PC-9 (cell line): Measurements from ENCODE around the gene MLIP. TPM values are rescaled to one million over a fixed set of nuclear protein-coding genes. Genes with fewer than 3 reads are reported as not detected.

Source experiments
- BruUV-seq: library from RNA; stranded (reverse); fragments of 400-500 nt; replicated peaks from 2 replicates; lab custom pipeline; 2021; lab: Mats Ljungman, UMichigan
- CTCF ChIA-PET: fragments of 300-600 bp; sonication (Branson Sonifier 250); formaldehyde crosslinking; loops from one replicate; lab custom pipeline; 2022; ENCODE audit warnings: antibody characterized with exemption; lab: Charles Lee
- POLR2A ChIA-PET: fragments of 300-600 bp; sonication (Branson Sonifier 250); formaldehyde crosslinking; loops from one replicate; lab custom pipeline; 2022; ENCODE audit warnings: antibody characterized with exemption; ENCODE audit not compliant: unreplicated experiment; lab: Charles Lee
- DNase-seq, 2 experiments: peaks; one replicate each; pipeline versions ENCODE4 v3.0.0 to v3.0.0-alpha.2; 2015 to 2022; ENCODE audit warnings: mixed read lengths in 1 of 2
- H2AFZ ChIP-seq: fragments of 200-600 bp; sonication (generic); 2 replicates; pipeline ENCODE4 v1.8.1; 2017; ENCODE audit warnings: antibody characterized with exemption
- H3F3A ChIP-seq: fragments of 200-600 bp; sonication (generic); 2 replicates; pipeline ENCODE4 v1.8.1; 2017; ENCODE audit warnings: antibody characterized with exemption, mild to moderate bottlenecking, low read depth; ENCODE audit not compliant: insufficient read depth
- H3K27ac ChIP-seq: fragments of 200-600 bp; sonication (generic); 2 replicates; pipeline ENCODE4 v1.6.1; 2016; ENCODE audit warnings: mixed run types
- H3K27me3 ChIP-seq: fragments of 200-600 bp; sonication (generic); 2 replicates; pipeline ENCODE4 v1.6.1; 2016; ENCODE audit warnings: low read depth, mixed run types; ENCODE audit not compliant: insufficient read depth
- H3K36me3 ChIP-seq: fragments of 200-600 bp; sonication (generic); 2 replicates; pipeline ENCODE4 v1.6.1; 2016; ENCODE audit warnings: low read depth, mixed run types
- H3K4me1 ChIP-seq: fragments of 200-600 bp; sonication (generic); replicated peaks from 2 replicates; pipeline ENCODE4 v1.6.1; 2016; ENCODE audit warnings: mixed run types; ENCODE audit not compliant: insufficient read depth
- H3K4me2 ChIP-seq: fragments of 200-600 bp; sonication (generic); 2 replicates; pipeline ENCODE4 v1.6.1; 2017; ENCODE audit warnings: mixed run types
- H3K4me3 ChIP-seq: fragments of 200-600 bp; sonication (generic); 2 replicates; pipeline ENCODE4 v1.6.1; 2016; ENCODE audit warnings: mixed run types
- H3K79me2 ChIP-seq: fragments of 200-600 bp; sonication (generic); 2 replicates; pipeline ENCODE4 v1.6.1; 2017; ENCODE audit warnings: low read depth, mixed run types
- H3K9me2 ChIP-seq: fragments of 200-600 bp; sonication (generic); 2 replicates; pipeline ENCODE4 v1.8.1; 2017; ENCODE audit warnings: mild to moderate bottlenecking; ENCODE audit not compliant: insufficient read depth
- H3K9me3 ChIP-seq: fragments of 200-600 bp; sonication (generic); 2 replicates; pipeline ENCODE4 v1.8.1; 2016; ENCODE audit warnings: low read depth; ENCODE audit not compliant: insufficient read depth
- H4K20me1 ChIP-seq: fragments of 200-600 bp; sonication (generic); 2 replicates; pipeline ENCODE4 v1.8.1; 2017; ENCODE audit not compliant: insufficient read depth
- EZH2 ChIP-seq: fragments of 200-600 bp; sonication (generic); IDR thresholded peaks from 2 replicates; pipeline ENCODE4 v1.8.0; 2017; ENCODE audit warnings: antibody characterized with exemption, low read depth
- intact Hi-C: fragments of 100-400 bp; cut with micrococcal nuclease; formaldehyde crosslinking; loops from one replicate; pipeline ENCODE4 v1.10.0; 2022; ENCODE audit not compliant: unreplicated experiment
- total RNA-seq: library from RNA; stranded (reverse); gene quantifications from 2 replicates; pipeline ENCODE4 v1.2.3, GENCODE V29; 2021
- TF ChIP-seq, protein P1 (sequence below): fragments of 200-600 bp; sonication (generic); conservative IDR thresholded peaks from 2 replicates; pipeline ENCODE4 v1.6.1; 2017; ENCODE audit warnings: mixed run types, antibody characterized with exemption, mild to moderate bottlenecking, moderate library complexity

MLIP gene
- total RNA-seq, 1 experiment from 2014 or later, result 0.79 TPM

GRCh38 chr6:54094293-54094692, 16.9 kb upstream of the MLIP start:
- intact Hi-C loops, result no loop called here
- no peaks in the 10 kb centered on the region for H3F3A ChIP-seq
- no peak for DNase-seq
- no peaks in the 10 kb centered on the region for H3K79me2 ChIP-seq
- no peak overlapping the region for H3K4me3 ChIP-seq
- no peaks in the 10 kb centered on the region for H4K20me1 ChIP-seq
- no peak overlapping the region for H3K27ac ChIP-seq
- no peak overlapping the region for H3K4me2 ChIP-seq
- no peaks in the 10 kb centered on the region for H3K27me3 ChIP-seq
- no peaks in the 10 kb centered on the region for H3K4me1 ChIP-seq
- CTCF ChIA-PET, result no interaction called here
- H2AFZ ChIP-seq, result no peak overlapping the region
- POLR2A ChIA-PET, result no interaction called here
- TF ChIP-seq, protein P1, sequence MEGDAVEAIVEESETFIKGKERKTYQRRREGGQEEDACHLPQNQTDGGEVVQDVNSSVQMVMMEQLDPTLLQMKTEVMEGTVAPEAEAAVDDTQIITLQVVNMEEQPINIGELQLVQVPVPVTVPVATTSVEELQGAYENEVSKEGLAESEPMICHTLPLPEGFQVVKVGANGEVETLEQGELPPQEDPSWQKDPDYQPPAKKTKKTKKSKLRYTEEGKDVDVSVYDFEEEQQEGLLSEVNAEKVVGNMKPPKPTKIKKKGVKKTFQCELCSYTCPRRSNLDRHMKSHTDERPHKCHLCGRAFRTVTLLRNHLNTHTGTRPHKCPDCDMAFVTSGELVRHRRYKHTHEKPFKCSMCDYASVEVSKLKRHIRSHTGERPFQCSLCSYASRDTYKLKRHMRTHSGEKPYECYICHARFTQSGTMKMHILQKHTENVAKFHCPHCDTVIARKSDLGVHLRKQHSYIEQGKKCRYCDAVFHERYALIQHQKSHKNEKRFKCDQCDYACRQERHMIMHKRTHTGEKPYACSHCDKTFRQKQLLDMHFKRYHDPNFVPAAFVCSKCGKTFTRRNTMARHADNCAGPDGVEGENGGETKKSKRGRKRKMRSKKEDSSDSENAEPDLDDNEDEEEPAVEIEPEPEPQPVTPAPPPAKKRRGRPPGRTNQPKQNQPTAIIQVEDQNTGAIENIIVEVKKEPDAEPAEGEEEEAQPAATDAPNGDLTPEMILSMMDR, result no peak
- no peak for TF ChIP-seq EZH2
- H3K36me3 ChIP-seq, result no peaks in the 10 kb centered on the region
- H3K9me2 ChIP-seq, result no peaks in the 10 kb centered on the region; the same call in 1 of the 2 replicates
- no peaks in the 10 kb centered on the region for H3K9me3 ChIP-seq
- BruUV-seq, result no TSS peak

- no peak for DNase-seq
- Histone ChIP-seq H3K79me2 (no peaks in the 10 kb centered on the region), H3K4me1 (no peaks in the 10 kb centered on the region), H4K20me1 (no peaks in the 10 kb centered on the region), H3K9me3 (no peaks in the 10 kb centered on the region), H3K27me3 (no peaks in the 10 kb centered on the region), H3K36me3 (no peaks in the 10 kb centered on the region), H3F3A (no peaks in the 10 kb centered on the region), H3K4me3 (no peak overlapping the region), H3K27ac (no peak overlapping the region), H3K4me2 (no peak overlapping the region), H2AFZ (peak overlapping the region; percentile 15; the same call in 1 of the 2 replicates), H3K9me2 (no peaks in the 10 kb centered on the region; the same call in 1 of the 2 replicates)
- POLR2A ChIA-PET, result no interaction called here
- TF ChIP-seq, protein P1, result no peak
- no peak for TF ChIP-seq EZH2
- intact Hi-C loops, result no loop called here
- BruUV-seq, result no TSS peak
- CTCF ChIA-PET, result no interaction called here
Measured at GRCh38 chr6:54094786-54095185, 16.5 kb upstream of the MLIP start.

GRCh38 chr6:54095723-54096122, 15.5 kb upstream of the MLIP start:
- H3K27ac ChIP-seq, result no peak overlapping the region
- H3K4me1 ChIP-seq, result no peaks in the 10 kb centered on the region
- H3K36me3 ChIP-seq, result no peaks in the 10 kb centered on the region
- no peaks in the 10 kb centered on the region for H4K20me1 ChIP-seq
- H3K4me2 ChIP-seq, result no peak overlapping the region
- no peak overlapping the region for H3K4me3 ChIP-seq
- intact Hi-C loops, result no loop called here
- no peaks in the 10 kb centered on the region for H3K9me3 ChIP-seq
- no peaks in the 10 kb centered on the region for H3K79me2 ChIP-seq
- H3K27me3 ChIP-seq, result no peaks in the 10 kb centered on the region
- POLR2A ChIA-PET, result no interaction called here
- H3F3A ChIP-seq, result no peaks in the 10 kb centered on the region
- no peak overlapping the region for H2AFZ ChIP-seq
- TF ChIP-seq, protein P1, result no peak
- no peak for TF ChIP-seq EZH2
- CTCF ChIA-PET, result no interaction called here
- H3K9me2 ChIP-seq, result no peaks in the 10 kb centered on the region; the same call in 1 of the 2 replicates
- BruUV-seq, result no TSS peak
- DNase-seq, result no peak
